HepG2 (cell line): ENCODE measurements around the gene ACVRL1. TPM values are rescaled to one million over a fixed set of nuclear protein-coding genes. Genes with fewer than 3 reads are reported as not detected.

Experiments
- ATAC-seq: fragments of 200-7000 bp; cut with Tn5 transposase; 3 replicates; pipeline ENCODE4 v1.9.1; 2020; ENCODE audit warnings: mild to moderate bottlenecking, moderate library complexity
- BruUV-seq: library from RNA; stranded (reverse); fragments of 400-500 nt; replicated peaks from 2 replicates; lab custom pipeline; 2021; lab: Mats Ljungman, UMichigan
- CTCF ChIA-PET: fragments of 300-600 bp; formaldehyde crosslinking; extraction: SDS; loops from one replicate; lab custom pipeline; 2021; ENCODE audit warnings: low total read pairs, inconsistent platforms, low intra/inter-chr PET ratio; lab: Yijun Ruan, JAX
- POLR2A ChIA-PET: fragments of 350-600 bp; sonication (Branson Sonifier 250); formaldehyde crosslinking; loops from one replicate; lab custom pipeline; 2020; ENCODE audit warnings: antibody characterized with exemption, inconsistent platforms; lab: Yijun Ruan, JAX
- DNase-seq: peaks from one replicate; pipeline ENCODE4 v3.0.0-alpha.2; 2015; ENCODE audit warnings: low spot score
- FAIRE-seq: peaks from 3 replicates; lab custom pipeline; 2011; peaks lifted over from hg19 to GRCh38; lab: Jason Lieb, UNC
- H2AFZ ChIP-seq: one replicate; pipeline ENCODE4 v1.6.1; 2011; ENCODE audit warnings: low read length, inconsistent platforms
- H3K27ac ChIP-seq: fragments of 300-600 bp; 3 replicates; pipeline ENCODE4 v1.8.0; 2011; ENCODE audit warnings: mixed run types, mild to moderate bottlenecking, mixed read lengths, low read length, inconsistent platforms; ENCODE audit not compliant: insufficient read depth; ENCODE audit errors: extremely low read length
- H3K27me3 ChIP-seq, 2 experiments: fragments of 200-600 bp in 1 of 2; 2 replicates in 1 of 2; 3 replicates in 1 of 2; pipeline versions ENCODE4 v1.6.0 to v1.8.0; 2011; ENCODE audit warnings: low read length in 2 of 2, mild to moderate bottlenecking in 2 of 2, moderate library complexity in 2 of 2, inconsistent platforms in 1 of 2; ENCODE audit not compliant: insufficient read depth in 2 of 2, control insufficient read depth in 1 of 2
- H3K36me3 ChIP-seq, 2 experiments: fragments of 200-600 bp in 1 of 2; replicated peaks in 1 of 2; 2 replicates in 1 of 2; 3 replicates in 1 of 2; pipeline versions ENCODE4 v1.5.1 to v1.8.0; 2011; ENCODE audit warnings: low read length in 2 of 2, inconsistent platforms in 1 of 2; ENCODE audit not compliant: insufficient read depth in 2 of 2, control insufficient read depth in 1 of 2
- H3K4me1 ChIP-seq: 2 replicates; pipeline ENCODE4 v1.5.1; 2012; ENCODE audit warnings: low read length, inconsistent platforms; ENCODE audit not compliant: insufficient read depth
- H3K4me2 ChIP-seq: 2 replicates; pipeline ENCODE4 v1.6.0; 2011; ENCODE audit warnings: low read depth, low read length, inconsistent platforms
- H3K4me3 ChIP-seq, 3 experiments: fragments of 200-600 bp in 1 of 3; sonication (generic), shearing (Covaris generic) in 1 of 3; replicated peaks in 1 of 3; 2 replicates each; pipeline ENCODE4 v1.5.1; 2011 to 2016; ENCODE audit warnings: low read length in 3 of 3, inconsistent platforms in 2 of 3, low read depth in 2 of 3, mild to moderate bottlenecking in 2 of 3, control low read depth in 1 of 3, mixed read lengths in 1 of 3; ENCODE audit not compliant: insufficient read depth in 1 of 3
- H3K79me2 ChIP-seq: one replicate; pipeline ENCODE4 v1.6.1; 2011; ENCODE audit warnings: low read length, inconsistent platforms; ENCODE audit not compliant: insufficient read depth
- H3K9ac ChIP-seq: 2 replicates; pipeline ENCODE4 v1.6.0; 2011; ENCODE audit warnings: mild to moderate bottlenecking, low read depth, low read length, inconsistent platforms; ENCODE audit not compliant: insufficient read depth
- H3K9me3 ChIP-seq: 2 replicates; pipeline ENCODE4 v1.5.1; 2012; ENCODE audit warnings: mild to moderate bottlenecking, low read length
- H4K20me1 ChIP-seq: 2 replicates; pipeline ENCODE4 v1.6.0; 2011; ENCODE audit warnings: inconsistent platforms, mild to moderate bottlenecking, low read length, moderate library complexity; ENCODE audit not compliant: insufficient read depth
- NKX3-1 ChIP-seq: sonication (generic); formaldehyde crosslinking; IDR thresholded peaks from 2 replicates; pipeline ENCODE4 v1.5.0; 2020; ENCODE audit warnings: missing genetic modification reagents
- ZNF724P ChIP-seq: sonication (generic); formaldehyde crosslinking; IDR thresholded peaks from 2 replicates; pipeline ENCODE4 v1.8.0; 2022; ENCODE audit warnings: missing genetic modification reagents, borderline replicate concordance
- WGBS: methylation state at CpG from one replicate; pipeline ENCODE4 v1.1.6; 2017; ENCODE audit warnings: low lambda C conversion rate; 5-methylcytosine and 5-hydroxymethylcytosine counted together
- in situ Hi-C: cut with HindIII; loops from 2 replicates; pipeline ENCODE4 v1.10.0; 2017; ENCODE audit warnings: low pct_unique_long_range_greater_than_20kb; ENCODE audit not compliant: extremely low pct_ligation_motif_present
- intact Hi-C: fragments of 100-400 bp; cut with micrococcal nuclease; formaldehyde crosslinking; loops from one replicate; pipeline ENCODE4 v1.10.0; 2022; ENCODE audit not compliant: unreplicated experiment
- polyA plus RNA-seq, 8 experiments: library from polyadenylated mRNA; depleted of rRNA in 3 of 8; stranded (reverse) in 7 of 8; unstranded in 1 of 8; fragments of >200 nt; fragmentation: Illumina TruSeq in 4 of 8; extraction: Trizol in 4 of 8; gene quantifications; 2 replicates each; pipeline versions ENCODE4 v1.2.1 to v1.2.3, GENCODE V29; 2011 to 2016; ENCODE audit warnings: low read depth in 4 of 8, missing spikeins in 1 of 8, mixed read lengths in 1 of 8; ENCODE audit not compliant: insufficient read depth in 1 of 8
- total RNA-seq, 5 experiments: library from RNA; depleted of rRNA; stranded (reverse); fragments of >200 nt; fragmentation: Illumina TruSeq; extraction: Trizol; gene quantifications; 2 replicates each; pipeline ENCODE4 v1.2.3, GENCODE V29; 2016; ENCODE audit warnings: low read depth in 1 of 5
- TF ChIP-seq, protein P1 (sequence below): sonication (generic); formaldehyde crosslinking; IDR thresholded peaks from 2 replicates; pipeline ENCODE4 v1.5.1; 2020; ENCODE audit warnings: mild to moderate bottlenecking, missing genetic modification reagents, moderate library complexity
- TF ChIP-seq, protein P2 (sequence below): sonication (generic); formaldehyde crosslinking; IDR thresholded peaks from 2 replicates; pipeline ENCODE4 v1.4.0; 2020; ENCODE audit warnings: missing genetic modification reagents
- TF ChIP-seq, protein P3 (sequence below): sonication (generic); formaldehyde crosslinking; IDR thresholded peaks from 2 replicates; pipeline ENCODE4 v1.5.0; 2020; ENCODE audit warnings: mild to moderate bottlenecking, missing genetic modification reagents, moderate library complexity

The ACVRL1 gene
- total and polyA plus RNA-seq, 2 of the 13 experiments (the other 11 are each of a cell fraction or from before 2014, with no cell fraction given), result not detected

GRCh38 chr12:51911788-51912711 lies 4.7 kb downstream of the ACVRL1 start (continued):
- no peak for TF ChIP-seq ZNF724P
- TF ChIP-seq, protein P1, sequence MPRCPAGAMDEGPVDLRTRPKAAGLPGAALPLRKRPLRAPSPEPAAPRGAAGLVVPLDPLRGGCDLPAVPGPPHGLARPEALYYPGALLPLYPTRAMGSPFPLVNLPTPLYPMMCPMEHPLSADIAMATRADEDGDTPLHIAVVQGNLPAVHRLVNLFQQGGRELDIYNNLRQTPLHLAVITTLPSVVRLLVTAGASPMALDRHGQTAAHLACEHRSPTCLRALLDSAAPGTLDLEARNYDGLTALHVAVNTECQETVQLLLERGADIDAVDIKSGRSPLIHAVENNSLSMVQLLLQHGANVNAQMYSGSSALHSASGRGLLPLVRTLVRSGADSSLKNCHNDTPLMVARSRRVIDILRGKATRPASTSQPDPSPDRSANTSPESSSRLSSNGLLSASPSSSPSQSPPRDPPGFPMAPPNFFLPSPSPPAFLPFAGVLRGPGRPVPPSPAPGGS (CRISPR knock-in tag), result no peak
- TF ChIP-seq, protein P2, sequence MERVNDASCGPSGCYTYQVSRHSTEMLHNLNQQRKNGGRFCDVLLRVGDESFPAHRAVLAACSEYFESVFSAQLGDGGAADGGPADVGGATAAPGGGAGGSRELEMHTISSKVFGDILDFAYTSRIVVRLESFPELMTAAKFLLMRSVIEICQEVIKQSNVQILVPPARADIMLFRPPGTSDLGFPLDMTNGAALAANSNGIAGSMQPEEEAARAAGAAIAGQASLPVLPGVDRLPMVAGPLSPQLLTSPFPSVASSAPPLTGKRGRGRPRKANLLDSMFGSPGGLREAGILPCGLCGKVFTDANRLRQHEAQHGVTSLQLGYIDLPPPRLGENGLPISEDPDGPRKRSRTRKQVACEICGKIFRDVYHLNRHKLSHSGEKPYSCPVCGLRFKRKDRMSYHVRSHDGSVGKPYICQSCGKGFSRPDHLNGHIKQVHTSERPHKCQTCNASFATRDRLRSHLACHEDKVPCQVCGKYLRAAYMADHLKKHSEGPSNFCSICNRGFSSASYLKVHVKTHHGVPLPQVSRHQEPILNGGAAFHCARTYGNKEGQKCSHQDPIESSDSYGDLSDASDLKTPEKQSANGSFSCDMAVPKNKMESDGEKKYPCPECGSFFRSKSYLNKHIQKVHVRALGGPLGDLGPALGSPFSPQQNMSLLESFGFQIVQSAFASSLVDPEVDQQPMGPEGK, result peak; percentile 79

GRCh38 chr12:51913071-51914033 lies 6.0 kb downstream of the ACVRL1 start:
- Histone ChIP-seq H3K4me3 (no peak overlapping the region), H3K4me2 (no peak overlapping the region), H2AFZ (no peak overlapping the region), H3K9me3 (no peaks in the 10 kb centered on the region), H3K36me3 (no peaks in the 10 kb centered on the region), H3K9ac (no peak overlapping the region)
- intact Hi-C loops, result no loop called here
- ChIA-PET POLR2A (no interaction called here), CTCF (no interaction called here)
- in situ Hi-C loops, result no loop called here
- FAIRE-seq, result no peak
- 43% methylated on average over 17 of the region's 30 CpGs for WGBS
- no TSS peak for BruUV-seq
- TF ChIP-seq, protein P3, sequence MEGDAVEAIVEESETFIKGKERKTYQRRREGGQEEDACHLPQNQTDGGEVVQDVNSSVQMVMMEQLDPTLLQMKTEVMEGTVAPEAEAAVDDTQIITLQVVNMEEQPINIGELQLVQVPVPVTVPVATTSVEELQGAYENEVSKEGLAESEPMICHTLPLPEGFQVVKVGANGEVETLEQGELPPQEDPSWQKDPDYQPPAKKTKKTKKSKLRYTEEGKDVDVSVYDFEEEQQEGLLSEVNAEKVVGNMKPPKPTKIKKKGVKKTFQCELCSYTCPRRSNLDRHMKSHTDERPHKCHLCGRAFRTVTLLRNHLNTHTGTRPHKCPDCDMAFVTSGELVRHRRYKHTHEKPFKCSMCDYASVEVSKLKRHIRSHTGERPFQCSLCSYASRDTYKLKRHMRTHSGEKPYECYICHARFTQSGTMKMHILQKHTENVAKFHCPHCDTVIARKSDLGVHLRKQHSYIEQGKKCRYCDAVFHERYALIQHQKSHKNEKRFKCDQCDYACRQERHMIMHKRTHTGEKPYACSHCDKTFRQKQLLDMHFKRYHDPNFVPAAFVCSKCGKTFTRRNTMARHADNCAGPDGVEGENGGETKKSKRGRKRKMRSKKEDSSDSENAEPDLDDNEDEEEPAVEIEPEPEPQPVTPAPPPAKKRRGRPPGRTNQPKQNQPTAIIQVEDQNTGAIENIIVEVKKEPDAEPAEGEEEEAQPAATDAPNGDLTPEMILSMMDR (CRISPR knock-in tag), result peak; percentile 30; the same call in 1 of the 2 replicates
- no peak for TF ChIP-seq NKX3-1 (CRISPR knock-in tag)
- TF ChIP-seq, all 625 proteins: peak for 1
- 0 out of 2 replicates have a peak, but pooled peaks cover 17% of the 10 kb centered on the region for H3K4me1 ChIP-seq
- H4K20me1 ChIP-seq, result no peaks in the 10 kb centered on the region
- DNase-seq (no peak), ATAC-seq (peak; percentile 24)
- H3K27me3 ChIP-seq, result peaks cover 2 to 50% of the 10 kb centered on the region in 2 experiments; a peak in 3 of 5 replicates
- no peaks in the 10 kb centered on the region for H3K79me2 ChIP-seq
- H3K27ac ChIP-seq, result no peak overlapping the region
